Right lobe of liver (tissue), 6 donors: Measurements from ENCODE around the gene FBXO31. TPM values are rescaled to one million over a fixed set of nuclear protein-coding genes. Genes with fewer than 3 reads are reported as not detected.

Source experiments
- ATAC-seq, 4 donors: fragments of 200-7000 bp; cut with Tn5 transposase; one replicate each; pipeline ENCODE4 v1.9.1; 2020; ENCODE audit warnings: mild to moderate bottlenecking in 4 of 4, moderate library complexity in 4 of 4
- DNase-seq, 3 donors: peaks; one replicate each; pipeline ENCODE4 v3.0.0-alpha.2; 2020
- H3K27ac ChIP-seq, 3 donors: fragments of 200-600 bp; one replicate each; pipeline ENCODE4 v1.8.0; 2022
- H3K27me3 ChIP-seq, 2 donors: fragments of 200-600 bp; one replicate each; pipeline ENCODE4 v1.8.0; 2022
- H3K36me3 ChIP-seq, 4 donors: fragments of 200-600 bp; sonication (generic) in 1 of 4; one replicate each; pipeline versions ENCODE4 v1.5.1 to v1.8.0; 2017 to 2022; ENCODE audit warnings: control low read depth in 1 of 4
- H3K4me1 ChIP-seq, 4 donors: fragments of 200-600 bp; sonication (generic) in 1 of 4; one replicate each; pipeline versions ENCODE4 v1.5.1 to v1.8.0; 2017 to 2022; ENCODE audit warnings: control low read depth in 1 of 4
- H3K4me3 ChIP-seq, 3 donors: fragments of 200-600 bp; one replicate each; pipeline ENCODE4 v1.8.0; 2022
- H3K9me3 ChIP-seq, 4 donors: fragments of 200-600 bp; sonication (generic) in 1 of 4; one replicate each; pipeline versions ENCODE4 v1.5.1 to v1.8.0; 2017 to 2022; ENCODE audit warnings: control low read depth in 1 of 4
- CTCF ChIP-seq, 4 donors: fragments of 200-600 bp in 3 of 4; fragments of 450-650 bp in 1 of 4; IDR thresholded peaks; one replicate each; pipeline versions ENCODE4 v1.5.1 to v1.8.0; 2016 to 2022; ENCODE audit warnings: antibody characterized with exemption in 4 of 4, mild to moderate bottlenecking in 2 of 4
- POLR2A ChIP-seq: fragments of 450-650 bp; IDR thresholded peaks from one replicate; pipeline ENCODE4 v1.6.1; 2017; ENCODE audit warnings: antibody characterized with exemption, mild to moderate bottlenecking
- WGBS: methylation state at CpG from one replicate; pipeline ENCODE4 v1.1.6; 2018; ENCODE audit warnings: low coverage, low lambda C conversion rate; ENCODE audit not compliant: insufficient coverage; ENCODE audit errors: missing lambda C conversion rate; 5-methylcytosine and 5-hydroxymethylcytosine counted together
- intact Hi-C, 2 donors: fragments of 100-400 bp; cut with DNase I; formaldehyde crosslinking; loops; one replicate each; pipeline versions ENCODE4 v1.11.2 to v1.14.1; 2022
- total RNA-seq, 6 experiments: library from RNA; depleted of rRNA in 2 of 6; stranded (reverse); fragments of >200 nt in 2 of 6; fragmentation: NEBNext Ultra II Directional in 3 of 6; extraction: Animal tissue kit (Norgen Biotek cat#: 25700) in 3 of 6; gene quantifications; one replicate each; pipeline versions ENCODE4 v1.1.0 to v1.2.4, GENCODE V29; 2016 to 2023
- donor health status: DM: no; HTN: yes; CAD: no.
- donor health status: DM: no; HTN: no; CAD: no.
- donor health status: DM: no; HTN: no; CAD: no.
- donor health status: DM: no; HTN: yes; CAD: no.
- donor health status: DM: no; HTN: yes; CAD: no.

FBXO31 gene
- total RNA-seq, 6 experiments from 2014 or later = 20.6 to 56.9 (median 31.1) TPM

GRCh38 chr16:87306516-87306915 is 77.1 kb downstream of the FBXO31 start:
- WGBS = 73% methylated on average over 3 of the region's 3 CpGs
- Histone ChIP-seq H3K36me3 (no peaks in the 10 kb centered on the region), H3K27me3 (no peaks in the 10 kb centered on the region), H3K27ac (no peak overlapping the region), H3K4me1 (no peaks in the 10 kb centered on the region), H3K9me3 (no peaks in the 10 kb centered on the region), H3K4me3 (no peak overlapping the region)
- DNase-seq = no peak
- intact Hi-C loops = no loop called here
- no peak for ATAC-seq
- TF ChIP-seq POLR2A = no peak
- TF ChIP-seq CTCF (IDR thresholded peaks at IDR 0.05) = no peak

- Histone ChIP-seq H3K27ac (no peak overlapping the region), H3K4me1 (no peaks in the 10 kb centered on the region), H3K9me3 (no peaks in the 10 kb centered on the region), H3K27me3 (no peaks in the 10 kb centered on the region), H3K36me3 (no peaks in the 10 kb centered on the region), H3K4me3 (no peak overlapping the region)
- intact Hi-C loops = no loop called here
- WGBS = 74% methylated on average over 7 of the region's 30 CpGs
- TF ChIP-seq POLR2A (no peak), CTCF (IDR thresholded peaks at IDR 0.05) (no peak)
- ATAC-seq (peak in 3 of 4 donors; percentile 11 to 41 (median 24)), DNase-seq (no peak)
Measured at GRCh38 chr16:87305505-87306391, 77.8 kb downstream of the FBXO31 start.

- no peak for TF ChIP-seq CTCF (IDR thresholded peaks at IDR 0.05)
- no peak for TF ChIP-seq POLR2A
- no peaks in the 10 kb centered on the region for H3K9me3 ChIP-seq
- ATAC-seq = no peak
Measured at GRCh38 chr16:87304951-87305350, 78.6 kb downstream of the FBXO31 start.

GRCh38 chr16:87303962-87304521 is 79.5 kb downstream of the FBXO31 start:
- Histone ChIP-seq H3K9me3 (no peaks in the 10 kb centered on the region), H3K36me3 (no peaks in the 10 kb centered on the region), H3K4me1 (no peaks in the 10 kb centered on the region), H3K27me3 (no peaks in the 10 kb centered on the region), H3K27ac (no peak overlapping the region), H3K4me3 (no peak overlapping the region)
- intact Hi-C loops = no loop called here
- 90% methylated on average over 1 of the region's 4 CpGs for WGBS
- ATAC-seq (no peak), DNase-seq (peak in 1 of 3 donors; percentile 37)
- no peak for TF ChIP-seq POLR2A
- TF ChIP-seq CTCF (IDR thresholded peaks at IDR 0.05) = no peak

More at GRCh38 chr16:87304951-87305350, 78.6 kb downstream of the FBXO31 start:
- H3K27me3 ChIP-seq = no peaks in the 10 kb centered on the region
- H3K4me1 ChIP-seq = no peaks in the 10 kb centered on the region
- intact Hi-C loops = no loop called here
- H3K36me3 ChIP-seq = no peaks in the 10 kb centered on the region
- no peak for DNase-seq
- WGBS = 52% methylated on average over 10 of the region's 10 CpGs
- no peak overlapping the region for H3K4me3 ChIP-seq
- no peak overlapping the region for H3K27ac ChIP-seq
